Fibroblast of peridontal ligament (primary cell): ENCODE data around the gene BID.

Source experiments
- DNase-seq: peaks from one replicate; pipeline ENCODE4 v3.0.0-alpha.2; 2010; ENCODE audit errors: extremely low read depth

Gene BID

DNA sequence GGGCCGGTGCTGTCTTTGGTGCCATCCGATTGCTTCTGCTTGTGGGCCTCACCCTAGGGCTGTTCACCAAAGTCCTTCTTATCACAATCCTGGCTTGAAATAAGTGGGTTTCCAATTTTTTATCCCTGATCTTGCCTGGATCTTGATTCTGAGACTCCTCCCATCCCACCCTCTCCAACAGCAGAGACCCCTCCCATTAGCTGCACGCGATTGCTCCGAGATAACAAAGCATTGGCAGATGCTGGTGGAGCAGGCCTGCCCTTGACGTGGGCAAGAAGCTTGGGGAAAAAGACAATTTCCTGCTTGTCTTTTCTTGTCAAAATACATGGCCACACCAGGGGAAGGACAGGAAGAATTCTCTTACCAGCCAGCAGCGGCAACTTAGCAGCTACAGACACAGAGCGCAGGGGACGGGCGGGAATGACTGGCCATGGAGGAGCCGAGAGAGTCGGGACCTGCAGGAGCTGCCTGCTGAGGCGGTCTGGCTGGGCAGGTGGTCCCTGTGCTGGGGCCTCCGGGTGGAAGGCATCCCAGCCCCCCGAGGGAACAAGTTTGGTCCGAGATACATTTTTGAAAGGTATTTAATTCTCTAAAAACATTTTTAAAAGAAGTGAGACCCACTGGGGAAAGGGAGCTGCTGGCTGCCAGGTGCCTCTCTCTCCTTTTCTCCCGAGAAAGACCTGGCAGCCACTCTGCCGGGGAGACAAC is 9.7 kb upstream of the BID start:
- no peak for DNase-seq

DNA sequence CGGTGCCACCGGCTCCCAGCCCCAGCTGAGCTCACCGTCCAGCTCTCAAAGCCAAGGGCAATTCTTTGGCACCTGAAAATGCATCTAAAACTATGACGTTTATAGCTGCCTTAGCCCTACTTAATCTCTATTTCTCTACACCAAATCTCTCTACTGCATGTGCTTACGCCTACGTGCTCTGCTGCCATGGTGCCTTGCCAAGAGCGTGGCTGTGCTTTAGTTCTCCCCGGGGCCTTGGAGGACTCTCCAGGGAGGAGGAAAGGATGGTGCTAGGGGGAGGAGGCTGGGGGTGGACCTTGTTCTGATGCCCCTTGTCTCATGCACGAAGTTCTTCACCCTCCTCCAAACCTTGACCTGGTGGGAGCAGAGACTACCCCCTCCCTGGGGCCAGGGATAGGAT is 9.0 kb upstream of the BID start:
- DNase-seq: no peak

DNA sequence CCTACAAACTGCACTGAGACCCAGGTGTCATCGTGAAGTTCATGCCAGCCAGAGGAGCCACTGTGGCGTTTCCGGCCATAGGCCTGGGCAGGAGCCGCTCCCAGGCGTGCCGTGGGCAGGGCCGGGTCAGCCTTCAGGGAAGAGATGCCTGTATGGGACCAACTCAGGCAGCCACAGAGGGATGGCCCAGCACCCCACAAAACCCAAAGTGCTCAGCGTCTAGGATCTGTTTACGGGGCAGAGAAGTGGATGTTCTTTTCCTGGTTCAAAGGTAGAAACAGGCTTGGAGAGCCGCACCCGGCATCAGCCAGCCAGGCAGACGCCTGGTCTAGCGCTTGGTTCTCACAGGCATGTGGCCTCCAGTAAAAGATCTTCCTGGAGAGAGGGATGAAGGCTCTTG is 8.4 kb upstream of the BID start:
- no peak for DNase-seq

DNA sequence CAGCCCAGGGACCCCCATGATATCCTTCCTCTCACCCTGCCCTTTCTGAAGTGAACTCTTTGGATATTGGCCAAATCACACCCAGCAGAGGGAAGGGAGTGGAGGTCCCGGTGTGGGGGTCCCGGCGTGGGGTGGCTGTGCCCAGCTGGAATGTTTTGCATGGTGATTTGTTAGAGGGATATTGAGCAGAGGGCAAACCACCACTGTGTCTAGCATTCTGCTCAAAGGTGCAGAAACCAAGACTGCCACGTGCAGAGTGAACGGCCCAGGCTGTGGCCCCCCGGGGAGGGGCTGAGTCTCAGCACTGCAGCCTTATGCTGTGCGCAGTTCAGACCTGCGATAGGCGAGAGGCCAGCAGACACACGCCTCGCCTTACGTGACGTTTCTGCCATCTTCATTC is 7.9 kb upstream of the BID start:
- no peak for DNase-seq

DNA sequence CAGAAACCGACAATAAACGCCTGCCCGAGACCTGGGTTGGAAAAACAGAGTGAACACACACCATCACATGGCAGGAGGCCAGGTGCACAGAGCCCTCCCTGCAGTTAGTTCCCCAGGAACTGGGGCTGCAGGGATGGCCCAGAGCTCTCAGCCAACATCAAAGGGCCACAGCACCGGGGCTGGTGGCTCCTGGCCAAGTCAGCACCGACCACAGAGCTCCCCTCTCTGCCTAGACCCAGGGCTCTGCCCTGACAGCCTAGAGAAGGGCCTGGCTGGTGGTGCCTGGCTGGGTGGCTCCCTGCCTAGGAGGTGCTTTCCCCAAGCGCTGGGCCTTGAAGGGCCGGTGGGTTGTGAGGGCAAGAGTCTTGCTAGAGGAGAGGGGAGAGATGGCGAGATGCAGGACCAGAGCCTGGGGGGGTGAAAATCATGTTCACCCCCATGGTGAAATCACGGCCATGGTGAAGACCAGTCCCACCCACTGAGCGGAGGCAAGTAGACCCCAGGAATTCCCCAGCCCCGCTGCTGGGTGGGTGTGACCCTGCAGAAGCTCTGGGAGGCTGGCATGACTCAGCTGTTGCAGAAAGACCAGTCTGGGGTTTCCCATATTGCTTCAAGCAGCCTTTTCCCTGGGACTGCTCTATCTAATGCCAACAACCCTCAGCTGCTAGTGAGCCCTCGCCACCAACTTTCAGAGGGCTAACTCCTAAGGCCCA is 7.2 kb upstream of the BID start:
- DNase-seq: peak; percentile 91

DNA sequence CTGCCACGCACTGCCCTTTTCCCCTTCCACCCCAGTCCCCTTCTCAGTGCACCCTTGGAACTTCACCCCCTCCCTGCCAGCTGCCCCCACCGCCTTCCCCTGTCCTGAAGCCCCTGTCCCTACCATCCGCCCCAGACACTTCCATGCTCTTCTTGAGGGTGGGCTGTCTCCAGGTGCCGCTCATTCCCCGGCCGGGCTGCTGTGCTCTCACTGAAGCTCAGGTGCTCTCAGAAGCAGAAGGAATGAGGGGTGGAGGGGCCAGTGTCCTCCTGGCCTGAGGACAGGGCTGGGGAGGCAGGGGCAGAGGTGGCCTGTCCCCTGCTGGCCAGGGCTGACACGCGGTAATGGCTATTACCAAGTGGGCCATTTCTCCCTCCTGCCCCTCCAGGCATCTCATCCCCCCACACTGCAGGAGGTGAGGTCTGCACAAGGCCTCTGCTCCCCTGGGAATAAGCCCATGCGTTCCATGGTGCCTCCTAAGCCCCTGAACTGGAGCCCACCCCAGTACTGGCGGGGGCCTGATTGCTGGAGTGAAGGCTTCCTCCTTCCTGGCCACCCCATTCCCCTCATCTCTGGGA is 6.6 kb upstream of the BID start:
- no peak for DNase-seq

DNA sequence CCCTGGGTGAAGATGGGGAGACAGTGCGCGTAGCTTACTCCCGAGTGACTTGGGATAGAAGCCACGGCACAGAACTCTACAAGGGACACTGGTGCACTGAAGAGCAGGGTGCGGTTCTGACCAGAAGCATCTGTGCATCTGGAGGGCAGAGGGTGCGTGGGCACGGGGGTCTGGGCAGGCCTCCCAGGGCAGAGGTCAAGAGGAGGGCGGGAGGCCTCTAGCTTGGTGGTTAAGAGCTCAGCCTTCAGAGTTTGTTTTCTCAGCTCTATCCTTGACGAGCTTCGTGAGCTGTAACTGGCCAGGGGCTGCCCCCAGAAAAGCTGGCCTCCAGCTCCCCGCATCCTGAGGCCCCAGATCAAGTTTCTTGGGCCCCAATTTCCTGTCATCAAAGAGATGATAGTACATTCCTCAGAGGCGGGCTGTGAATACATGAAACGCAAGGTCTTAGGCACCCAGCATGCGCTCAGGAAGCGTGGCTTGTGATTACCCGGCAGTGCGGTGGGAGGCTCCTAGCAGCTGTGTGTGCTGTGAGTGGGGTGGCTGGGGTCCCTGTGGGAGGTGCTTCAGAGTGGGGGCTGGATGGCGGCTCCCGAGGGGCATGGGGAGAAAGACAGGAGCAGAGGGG is 6.0 kb upstream of the BID start:
- no peak for DNase-seq

DNA sequence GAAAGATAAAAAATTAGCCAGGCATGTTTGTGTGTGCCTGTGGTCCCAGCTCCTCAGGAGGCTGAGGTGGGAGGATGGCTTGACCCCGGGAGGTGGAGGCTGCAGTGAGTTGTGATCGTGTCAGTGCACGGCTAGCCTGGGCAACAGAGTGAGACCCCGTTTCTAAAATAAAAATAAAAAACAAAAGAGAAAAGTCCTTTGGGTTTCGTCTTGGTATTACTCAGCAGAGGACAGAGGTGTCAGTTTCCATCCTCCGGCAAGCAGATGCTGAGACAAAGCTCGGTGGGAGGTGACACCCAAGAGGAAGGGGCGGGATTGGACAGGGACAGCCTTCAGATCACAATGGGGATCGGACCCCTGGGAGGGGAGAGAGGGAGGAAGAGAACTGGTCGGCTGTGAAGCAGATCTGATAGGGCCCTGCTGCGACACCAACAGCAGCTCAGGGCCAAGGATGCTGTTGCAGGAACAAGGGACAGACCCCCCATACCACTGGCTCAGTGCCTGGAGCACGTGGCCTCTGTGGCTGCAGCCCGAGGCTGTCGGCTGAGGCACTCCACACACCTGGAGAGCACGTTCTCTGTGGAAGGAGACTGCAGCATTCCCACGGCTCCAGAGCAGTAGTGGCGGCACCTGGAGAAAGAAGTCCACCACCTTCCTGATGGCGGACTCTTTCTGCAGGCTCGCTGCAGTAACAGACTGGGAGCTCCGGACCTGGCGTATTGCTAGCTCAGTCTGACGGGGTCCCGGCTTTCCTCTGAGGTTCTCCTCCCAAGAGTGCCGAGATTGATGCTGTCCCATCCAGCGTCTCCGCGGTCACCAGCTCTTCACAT is 5.2 kb upstream of the BID start:
- DNase-seq: no peak

DNA sequence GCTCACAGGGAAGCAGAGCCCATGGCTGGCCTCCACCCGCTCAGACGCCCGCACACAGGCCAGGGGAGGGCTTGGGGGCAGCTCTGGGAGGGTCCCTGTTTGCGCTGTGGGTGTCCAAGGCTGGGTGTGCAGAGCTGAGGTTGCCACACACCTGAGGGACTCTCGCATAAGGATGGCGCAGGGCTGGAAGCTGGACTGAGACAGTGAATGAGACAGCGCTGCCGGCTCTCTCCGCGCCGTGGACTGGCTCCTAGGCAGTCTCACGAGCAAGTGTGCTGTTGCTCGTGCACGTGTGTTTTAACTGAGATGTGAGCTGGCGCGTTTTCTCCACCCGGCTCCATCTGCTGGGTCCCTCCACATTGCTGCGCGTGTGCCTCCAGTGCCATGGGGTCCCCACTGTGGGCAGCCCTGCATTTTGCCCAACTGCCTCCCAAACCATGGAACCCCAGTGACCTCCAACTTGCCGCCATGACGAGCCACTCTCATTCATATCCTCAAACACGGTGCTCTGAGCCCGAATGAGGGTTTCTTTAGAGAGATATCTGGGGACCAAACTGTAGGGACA is 4.2 kb upstream of the BID start:
- DNase-seq: no peak

DNA sequence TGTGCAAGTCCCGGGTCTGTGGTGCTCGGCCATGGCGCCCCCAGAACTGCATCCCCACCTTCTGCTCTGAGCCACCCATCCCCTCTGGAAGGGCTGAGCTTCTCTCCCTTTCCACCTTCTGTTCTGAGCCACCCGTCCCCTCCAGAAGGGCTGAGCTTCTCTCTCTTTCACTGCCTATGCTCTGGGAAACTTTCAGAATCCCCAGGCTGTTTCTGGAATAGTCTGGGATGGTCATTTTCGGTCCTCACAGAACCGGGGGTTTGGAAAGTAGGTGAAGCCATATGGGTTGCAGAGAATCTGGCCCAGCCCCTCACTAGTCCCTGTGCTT is 3.4 kb upstream of the BID start:
- DNase-seq: no peak

DNA sequence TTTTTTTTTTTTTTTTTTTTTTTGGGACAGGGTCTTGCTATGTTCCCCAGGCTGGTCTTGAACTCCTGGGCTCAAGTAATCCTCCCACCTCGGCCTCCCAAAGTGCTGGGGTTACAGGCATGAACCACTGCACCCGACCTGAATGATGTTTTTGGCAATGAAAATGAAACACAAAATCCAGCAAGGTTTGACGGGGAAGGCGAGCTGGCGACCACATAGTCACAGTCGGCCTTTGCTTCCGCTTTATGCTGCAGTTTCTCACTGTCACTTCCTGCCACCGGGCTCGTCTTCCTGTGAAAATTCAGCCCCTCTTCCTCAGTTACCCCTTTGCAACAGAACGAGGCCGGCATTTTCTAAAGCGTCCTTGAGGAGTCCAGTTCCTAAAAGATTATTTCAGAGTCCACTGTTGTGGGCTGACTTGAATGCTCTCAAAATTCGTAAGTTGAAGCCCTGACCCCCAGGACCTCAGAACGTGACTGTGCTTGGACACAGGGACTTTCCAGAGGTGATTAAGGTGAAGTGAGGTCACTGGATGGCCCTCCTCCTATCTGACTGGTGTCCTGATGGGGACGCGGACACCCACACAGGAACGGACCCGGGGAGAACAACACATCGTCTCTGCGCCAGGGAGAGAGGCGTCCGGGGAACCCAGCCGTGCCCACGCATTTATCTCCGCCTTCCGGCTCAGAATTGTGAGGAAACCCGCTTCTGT is 2.9 kb upstream of the BID start:
- no peak for DNase-seq

DNA sequence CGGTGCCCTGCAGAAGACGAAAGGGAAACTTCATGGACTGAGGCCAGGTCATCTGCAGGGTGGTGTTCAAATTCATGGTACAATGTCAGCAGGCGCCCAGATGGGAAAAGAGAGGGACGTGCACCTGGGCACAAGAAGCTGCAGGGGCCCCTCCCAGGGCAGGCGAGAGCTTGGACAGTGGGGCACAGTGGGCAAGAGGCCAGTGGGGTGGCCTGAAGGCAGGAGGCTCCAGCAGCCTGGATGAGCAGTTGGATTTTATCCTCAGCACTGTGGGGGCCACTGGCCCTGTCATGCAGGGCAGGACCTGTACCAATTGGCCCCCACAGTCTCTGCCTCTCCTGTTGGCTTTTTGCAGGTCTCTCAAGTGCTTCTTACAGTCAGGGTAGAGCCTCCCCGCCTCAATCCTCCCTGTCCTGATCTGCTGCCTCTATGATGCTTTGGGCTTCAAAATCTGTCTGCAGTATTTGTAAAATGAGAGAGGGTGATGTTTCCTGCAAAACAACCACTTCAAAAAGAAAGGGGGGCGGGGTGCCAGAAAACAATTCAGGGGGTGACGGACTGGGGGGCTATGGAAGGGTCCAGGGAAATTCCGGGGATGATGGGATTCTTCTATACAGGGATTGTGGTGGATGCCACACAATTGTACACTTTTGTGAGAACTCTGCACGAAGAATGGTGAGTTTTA is 1.7 kb upstream of the BID start:
- no peak for DNase-seq

DNA sequence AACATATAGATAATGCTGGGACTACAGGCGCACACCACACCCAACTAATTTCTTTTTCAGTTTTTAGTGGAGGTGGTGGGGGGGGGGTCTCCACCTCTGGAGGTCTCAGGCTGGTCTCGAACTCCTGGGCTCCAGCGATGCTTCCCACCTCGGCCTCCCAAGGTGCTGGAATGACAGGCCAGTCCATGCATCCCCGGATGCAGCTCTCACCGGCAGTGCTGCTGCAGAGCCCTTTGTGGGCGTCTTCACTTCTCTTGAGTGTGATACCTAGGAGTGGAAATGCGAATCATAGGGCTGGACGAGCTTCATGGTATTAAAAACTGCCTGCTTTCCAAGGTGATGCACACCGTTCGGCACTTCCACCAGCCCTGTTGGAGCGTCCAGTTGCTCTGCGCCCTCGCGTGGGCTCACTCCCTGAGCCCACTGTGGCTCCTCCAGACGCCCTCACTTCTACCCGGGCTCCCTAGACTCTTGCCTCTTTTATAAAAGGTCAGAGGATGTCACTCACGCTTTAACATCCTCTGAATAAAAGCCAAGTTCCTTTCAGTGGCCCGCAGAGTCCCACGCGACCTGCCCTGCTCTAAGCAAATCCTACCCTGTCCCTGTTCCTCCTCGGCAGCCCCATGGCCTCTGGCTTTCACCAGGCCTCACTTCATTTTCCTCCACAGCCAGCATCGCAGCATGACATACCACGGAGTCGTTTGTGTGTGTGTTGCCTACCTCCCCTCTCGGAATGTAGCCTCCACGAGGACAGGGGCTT is 837 bp upstream of the BID start:
- DNase-seq: no peak

DNA sequence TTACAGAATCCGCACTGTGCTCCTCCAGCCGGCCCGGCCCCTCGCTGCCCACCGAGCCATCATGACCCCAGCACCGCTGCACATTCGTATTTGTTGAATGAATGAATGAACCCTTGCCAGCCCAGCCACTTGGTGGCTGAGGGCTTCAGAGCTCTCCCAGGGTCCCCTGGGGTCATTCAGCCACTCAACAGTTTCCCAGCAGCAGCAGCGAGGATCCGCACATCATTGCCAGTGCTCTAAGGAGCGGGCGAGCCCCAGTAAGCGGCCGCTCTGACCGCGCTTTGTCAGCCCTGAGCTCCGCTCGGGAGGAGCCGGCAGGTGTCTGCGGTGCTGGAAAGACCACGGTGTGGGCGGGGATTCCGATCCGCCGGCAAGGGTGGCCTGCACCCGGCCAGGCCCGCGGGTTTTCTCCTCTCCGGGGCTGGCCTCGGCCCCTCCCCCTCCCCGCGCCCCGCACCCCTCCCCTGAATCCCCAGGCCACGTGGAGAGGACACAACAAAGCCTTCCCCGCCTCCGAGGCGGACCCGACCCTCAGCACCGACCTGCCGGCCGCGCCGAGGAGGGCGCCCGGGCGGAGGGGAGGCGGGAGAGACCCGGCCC is 563 bp downstream of the BID start:
- DNase-seq: no peak

DNA sequence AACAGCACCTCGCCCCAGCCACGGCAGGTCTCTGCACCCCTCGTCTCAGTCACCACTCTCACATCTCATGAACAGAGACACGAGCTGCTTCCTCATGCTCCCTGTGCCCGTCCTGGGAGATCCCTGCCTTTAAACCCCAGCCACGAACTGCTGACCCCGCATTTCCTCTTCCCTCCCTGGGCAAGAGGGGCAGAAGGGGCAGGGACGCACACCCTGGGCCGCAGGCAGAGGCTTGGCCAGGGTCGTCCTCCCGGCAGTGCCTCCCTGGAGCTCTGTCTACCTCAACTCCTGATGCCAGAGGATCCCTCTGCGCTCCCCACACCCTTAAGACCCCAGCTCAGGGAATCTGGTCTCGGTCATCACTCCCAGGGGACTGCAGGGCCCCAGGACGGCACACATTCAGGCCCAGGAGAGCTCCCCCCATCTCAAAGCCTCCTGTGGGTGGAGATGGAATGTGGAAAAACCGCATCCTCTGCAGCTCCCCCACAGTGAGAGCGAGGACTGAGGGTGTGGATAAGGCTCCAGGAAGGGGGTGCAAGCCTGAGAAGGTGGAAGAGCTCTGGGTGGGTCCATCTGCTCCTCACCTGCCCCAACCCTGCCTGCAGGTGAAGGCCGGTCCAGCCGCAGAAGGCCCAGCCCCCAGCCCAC is 1.2 kb downstream of the BID start:
- no peak for DNase-seq

DNA sequence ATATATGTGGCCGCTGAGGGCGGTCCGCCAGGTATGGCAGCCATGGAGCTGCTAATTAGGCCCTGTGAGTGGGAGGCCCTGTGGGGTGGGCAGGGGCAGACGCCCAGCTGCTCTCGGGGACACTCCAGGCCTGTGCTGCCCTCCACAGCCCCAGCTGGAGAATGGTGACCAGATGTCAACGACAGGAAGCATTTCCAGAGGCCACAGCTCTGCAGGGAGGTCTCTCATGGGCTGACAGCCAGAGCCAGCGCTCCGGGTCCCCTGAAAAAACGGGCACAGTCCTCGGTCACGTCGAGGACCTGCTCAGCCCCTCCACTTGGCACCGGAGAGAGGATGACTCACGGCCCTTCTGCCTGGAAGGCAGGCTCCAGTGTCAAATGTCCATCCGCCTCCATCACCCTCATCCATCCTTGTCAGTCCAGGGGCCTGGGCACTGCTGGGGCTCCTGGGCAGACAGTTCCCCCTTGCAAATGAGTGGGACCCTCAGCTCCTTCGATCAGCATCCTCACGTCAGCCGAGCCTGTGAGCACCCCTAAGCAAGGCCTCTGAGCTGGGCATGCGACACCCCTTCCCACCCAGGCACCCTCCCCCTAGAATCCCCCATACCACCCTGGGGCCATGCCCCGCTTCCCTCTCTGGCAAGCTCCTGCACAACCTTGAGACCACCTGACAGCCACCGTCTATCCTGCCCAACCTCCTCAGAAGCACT is 1.9 kb downstream of the BID start:
- DNase-seq: no peak

DNA sequence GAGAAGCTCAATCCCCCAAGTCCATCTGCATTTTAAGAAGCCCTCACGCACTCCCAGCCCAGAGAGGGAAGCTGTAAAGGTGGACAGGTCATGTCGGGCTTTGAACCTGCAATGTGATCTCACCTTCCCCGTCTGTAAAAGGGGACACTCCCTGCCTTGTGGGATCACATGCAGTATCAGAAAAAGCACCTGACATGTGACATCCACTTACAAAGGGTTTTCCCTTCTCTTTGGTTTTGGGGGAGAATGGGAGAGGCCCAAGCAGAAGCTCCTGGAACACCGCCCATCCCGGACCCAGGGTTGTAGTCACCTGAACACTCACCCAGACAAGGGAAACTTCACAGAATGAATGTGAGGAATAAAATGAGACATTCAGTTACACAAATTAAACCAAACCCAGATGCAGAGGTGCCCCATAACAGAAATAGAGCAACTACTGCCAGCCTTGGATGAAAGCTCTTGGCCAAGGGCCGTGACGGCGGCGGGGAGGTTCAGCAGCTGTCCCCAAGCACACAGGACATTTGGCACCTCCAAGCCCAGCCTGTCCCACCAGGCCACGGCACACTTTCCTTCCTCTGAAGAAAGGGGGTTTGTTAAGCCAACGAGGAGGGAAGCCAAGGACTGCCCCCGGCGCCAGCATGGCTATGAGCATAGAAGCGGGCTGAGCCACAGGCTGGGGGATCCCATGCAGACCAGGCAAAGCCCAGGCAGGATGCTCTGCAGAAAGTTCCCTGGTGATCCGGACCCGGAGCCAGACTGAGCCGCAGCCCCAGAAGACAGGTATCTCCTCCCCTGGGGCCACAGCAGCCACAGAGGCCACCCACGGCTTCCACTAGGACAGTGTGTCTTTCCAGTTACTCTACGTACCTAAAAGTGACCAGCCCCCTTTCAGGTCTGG is 3.8 kb downstream of the BID start:
- DNase-seq: no peak
